HL-60/S4 (cell line): ENCODE data around the gene FAM170B.

Experiments
- in situ Hi-C: fragments of 300-500 bp; cut with MboI; formaldehyde crosslinking; loops from 2 replicates; pipeline ENCODE4 v1.14.3; 2022; ENCODE audit warnings: low sequenced_read_pairs

FAM170B gene

DNA sequence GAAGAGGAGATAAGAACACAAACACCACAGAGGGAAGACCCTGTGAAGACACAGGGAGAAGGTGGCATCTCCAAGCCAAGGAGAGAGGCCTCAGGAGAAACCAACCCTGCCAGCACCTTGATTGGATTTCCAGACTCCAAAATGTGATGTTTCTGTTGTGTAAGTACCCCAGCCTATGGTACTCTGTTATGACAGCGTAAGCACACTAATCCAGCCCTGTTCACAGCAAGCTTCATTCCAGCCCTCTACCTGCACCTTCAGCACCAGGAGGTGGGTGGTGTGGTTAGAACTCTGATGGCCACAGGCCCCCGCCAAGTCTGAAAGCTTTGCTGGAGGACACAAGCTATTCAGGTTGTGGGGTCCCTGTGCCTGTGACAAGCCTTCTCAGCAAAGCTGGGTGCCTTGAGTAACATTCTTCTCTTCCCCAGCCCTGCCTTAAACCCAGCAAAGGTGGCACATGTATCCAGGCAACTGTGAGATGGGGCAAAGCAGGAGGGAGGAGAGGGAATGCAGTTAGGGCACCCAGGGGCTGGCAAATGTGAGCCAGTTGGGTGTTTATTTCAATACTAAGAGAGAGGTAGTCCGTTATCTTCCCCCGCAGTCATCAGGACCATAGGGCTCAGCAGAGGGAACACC lies 23.0 kb downstream of the FAM170B start:
- in situ Hi-C loops = no loop called here

DNA sequence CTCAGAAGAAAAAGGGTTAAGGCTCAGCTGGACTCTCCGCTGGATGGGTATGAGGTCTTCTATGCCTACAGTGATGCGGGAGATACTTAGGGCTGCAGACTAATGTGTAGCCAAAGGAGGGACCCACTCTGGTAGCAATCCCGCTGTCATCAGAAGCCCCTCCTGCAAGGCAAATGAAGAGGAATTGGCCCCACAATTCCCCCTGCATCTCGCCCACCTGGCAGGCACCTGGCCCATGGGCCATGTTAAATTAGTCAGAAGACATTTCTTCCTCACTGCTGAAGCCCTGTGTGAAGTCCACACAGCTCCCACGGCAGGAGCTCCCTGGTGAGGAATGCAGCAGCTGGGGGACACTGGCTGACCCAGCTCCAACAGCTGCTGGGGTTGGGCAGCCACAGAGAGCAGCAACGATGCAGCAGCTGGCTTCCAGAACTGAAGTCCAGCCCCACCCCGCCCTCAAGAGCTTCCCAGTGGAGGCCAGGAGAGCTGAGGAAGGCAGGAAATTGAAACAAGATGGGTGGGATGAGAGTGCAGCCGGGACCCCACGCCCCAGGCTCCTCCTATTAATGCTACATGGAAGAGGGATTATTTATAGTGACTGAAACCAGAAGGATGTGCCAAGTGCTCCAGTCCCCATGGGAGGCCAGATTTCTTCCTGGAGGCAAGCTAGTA lies 24.0 kb downstream of the FAM170B start:
- in situ Hi-C loops = no loop called here

DNA sequence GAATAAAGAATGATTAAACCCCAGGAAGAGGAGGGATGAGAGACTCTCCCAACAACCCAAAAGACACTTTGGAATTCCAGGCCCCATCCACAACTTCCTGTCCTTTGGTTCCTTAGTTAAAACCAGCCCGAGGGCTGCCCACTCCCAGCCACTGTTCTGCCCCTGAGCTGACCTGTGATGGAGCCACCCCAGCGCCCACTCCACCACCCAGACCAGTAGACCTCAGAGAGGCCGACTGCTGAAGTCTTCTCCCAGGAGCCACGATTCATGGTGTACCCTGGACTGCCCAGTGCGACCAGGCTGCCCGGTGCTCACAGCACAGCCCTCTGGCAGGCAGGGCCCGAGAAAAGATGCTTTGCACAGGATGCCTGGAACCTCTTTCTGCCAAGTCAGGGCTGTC lies 25.2 kb downstream of the FAM170B start:
- in situ Hi-C loops = no loop called here

DNA sequence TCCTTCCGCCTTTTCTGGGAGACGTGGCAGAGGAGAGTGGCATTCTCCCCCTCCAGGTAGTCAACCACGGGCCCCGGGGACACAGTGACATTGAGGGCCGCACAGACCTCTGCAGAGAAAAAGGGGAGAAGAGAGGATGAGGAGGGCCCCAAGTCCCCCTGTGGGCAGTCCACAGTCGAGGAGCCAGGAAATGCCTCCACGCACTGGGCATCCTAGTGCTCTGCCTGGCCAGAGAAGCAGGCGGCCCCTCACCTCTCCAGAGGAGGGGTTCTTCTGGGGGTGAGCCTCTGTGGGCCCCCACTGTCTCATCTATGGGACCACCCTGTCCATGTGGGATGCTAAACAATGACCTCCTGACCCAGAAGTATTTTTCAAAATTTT lies 25.9 kb downstream of the FAM170B start:
- in situ Hi-C loops = no loop called here

DNA sequence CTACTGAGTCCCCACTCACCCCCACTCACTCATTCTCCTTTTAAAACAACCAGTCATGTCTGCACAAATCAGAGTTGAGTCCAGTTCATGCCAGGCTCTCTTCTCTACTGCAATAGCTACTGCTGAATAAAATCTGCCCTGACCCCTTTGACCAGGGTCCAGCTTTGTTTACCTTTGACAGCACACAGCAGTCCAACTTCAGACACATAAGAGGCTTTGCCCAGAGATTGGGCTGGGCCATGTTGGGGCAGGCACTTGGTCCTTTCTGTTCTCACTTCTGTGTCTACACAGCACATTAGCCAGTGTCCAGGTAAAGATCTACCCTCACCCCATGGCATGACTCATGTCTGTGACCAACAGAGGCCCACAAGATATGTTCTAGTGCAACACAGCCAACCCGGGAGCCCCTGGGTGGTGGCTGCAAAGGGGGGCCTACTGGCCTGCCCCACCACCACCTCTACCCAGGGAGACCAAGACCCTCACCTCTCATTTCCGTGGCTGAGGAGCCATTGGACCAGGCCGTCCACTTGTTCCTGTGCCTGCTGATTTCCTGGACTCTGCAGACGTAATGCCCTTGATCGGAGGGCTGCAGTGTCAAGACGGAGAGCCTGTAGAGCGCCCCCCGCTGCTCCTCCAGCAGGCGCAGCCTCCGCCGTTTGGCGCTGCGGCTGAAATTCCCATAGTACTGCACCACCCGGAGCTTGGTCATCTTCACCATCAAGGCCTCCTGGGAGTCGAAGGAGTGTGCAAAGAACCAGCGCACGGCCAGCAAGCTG lies 26.5 kb downstream of the FAM170B start:
- in situ Hi-C loops = no loop called here

DNA sequence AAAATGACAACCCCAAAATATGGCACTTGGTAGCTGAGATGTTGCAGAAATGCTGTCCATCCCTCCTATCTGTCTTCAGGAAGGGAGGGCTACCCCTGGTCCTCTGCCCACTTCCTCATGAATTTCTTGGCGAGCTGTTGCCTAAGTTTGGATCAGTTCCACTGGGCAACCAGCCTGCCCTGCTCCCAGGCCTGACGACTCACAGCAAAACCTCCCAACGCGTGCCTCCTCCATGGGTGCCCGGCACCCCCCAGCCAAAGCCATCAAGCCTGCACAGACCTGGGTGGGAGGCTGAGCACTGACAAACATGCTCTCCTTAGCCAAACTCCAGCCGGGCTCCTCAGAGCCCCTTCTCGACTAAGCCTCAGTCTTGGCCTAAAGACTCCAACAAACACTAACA lies 27.4 kb downstream of the FAM170B start:
- in situ Hi-C loops = no loop called here

DNA sequence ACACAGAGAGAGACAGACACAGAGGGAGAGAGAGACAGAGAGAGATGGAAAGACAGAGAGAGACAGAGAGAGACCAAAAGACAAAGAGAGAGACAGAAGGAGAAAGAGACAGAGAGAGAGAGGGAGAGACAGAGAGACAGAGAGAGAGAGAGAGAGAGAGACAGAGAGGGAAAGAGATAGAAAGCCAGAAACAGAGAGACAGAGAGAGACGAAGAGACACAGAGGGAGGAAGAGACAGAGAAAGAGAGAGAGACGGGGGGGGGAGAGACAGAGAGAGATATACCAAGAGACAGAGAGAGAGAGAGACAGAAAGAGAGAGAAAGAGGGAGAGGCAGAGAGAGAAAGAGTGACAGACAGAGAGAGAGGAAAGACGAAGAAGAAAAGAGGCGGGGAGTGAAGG lies 28.7 kb downstream of the FAM170B start:
- in situ Hi-C loops = no loop called here

DNA sequence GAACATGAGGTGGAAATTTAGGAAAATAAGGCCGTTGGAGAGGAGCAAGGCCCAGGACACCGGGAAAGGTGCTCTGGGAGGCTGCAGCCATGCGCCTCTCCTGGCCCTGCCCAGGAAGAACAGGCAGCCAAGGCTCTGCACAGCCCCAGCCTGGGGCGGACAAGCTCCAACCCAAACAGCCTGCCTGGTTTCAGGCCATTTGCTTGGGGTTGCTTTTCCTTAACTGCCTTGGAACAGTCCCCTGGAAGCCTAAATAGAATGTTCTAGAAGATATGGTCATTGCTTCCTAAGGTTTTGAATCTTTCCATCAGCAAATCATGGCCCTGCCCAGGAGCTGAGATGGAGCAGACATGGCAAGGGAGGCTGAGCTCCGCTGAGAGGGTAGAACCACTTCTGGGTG lies 29.5 kb downstream of the FAM170B start:
- in situ Hi-C loops = no loop called here

DNA sequence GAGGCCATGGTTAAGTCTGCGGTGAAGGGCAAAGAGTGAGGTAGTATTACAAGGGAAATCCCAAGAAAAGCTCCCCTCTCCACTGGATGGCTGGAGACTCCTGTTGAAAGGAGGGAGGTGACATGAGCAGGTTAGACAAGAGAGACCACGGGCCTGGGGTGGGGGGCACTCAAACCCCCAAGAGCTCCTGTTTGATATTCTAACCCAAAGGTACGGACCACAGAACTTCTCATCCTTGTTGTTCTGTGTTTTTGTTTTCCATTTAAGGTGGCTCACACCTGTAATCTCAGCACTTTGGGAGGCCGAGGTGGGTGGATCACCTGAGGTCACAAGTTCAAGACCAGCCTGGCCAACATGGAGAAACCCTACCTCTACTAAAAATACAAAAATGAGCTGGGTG lies 30.1 kb downstream of the FAM170B start:
- in situ Hi-C loops = no loop called here

DNA sequence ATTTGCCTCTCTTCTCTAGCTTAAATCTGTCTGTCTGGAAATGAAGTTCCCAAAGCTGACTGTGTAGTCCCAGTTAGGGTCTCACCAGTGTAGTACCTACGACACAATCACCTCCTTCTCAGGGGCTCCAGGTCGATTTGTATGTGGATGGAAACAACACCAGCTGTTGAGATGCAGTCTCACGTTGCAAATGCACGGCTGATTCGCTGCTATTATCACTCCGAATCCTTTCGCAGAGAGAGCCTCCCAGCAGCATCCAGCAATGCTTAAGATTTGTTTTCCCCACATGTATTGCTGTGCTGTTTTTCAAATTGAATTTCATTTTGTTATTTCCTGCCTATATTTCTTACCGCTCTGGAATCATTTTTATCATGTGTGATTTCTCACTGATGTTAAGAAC lies 34.8 kb downstream of the FAM170B start:
- in situ Hi-C loops = loop anchor here (25.0 kb wide), 1 partner anchor 88 kb away; the partner anchor contains the start of gene TMEM273

DNA sequence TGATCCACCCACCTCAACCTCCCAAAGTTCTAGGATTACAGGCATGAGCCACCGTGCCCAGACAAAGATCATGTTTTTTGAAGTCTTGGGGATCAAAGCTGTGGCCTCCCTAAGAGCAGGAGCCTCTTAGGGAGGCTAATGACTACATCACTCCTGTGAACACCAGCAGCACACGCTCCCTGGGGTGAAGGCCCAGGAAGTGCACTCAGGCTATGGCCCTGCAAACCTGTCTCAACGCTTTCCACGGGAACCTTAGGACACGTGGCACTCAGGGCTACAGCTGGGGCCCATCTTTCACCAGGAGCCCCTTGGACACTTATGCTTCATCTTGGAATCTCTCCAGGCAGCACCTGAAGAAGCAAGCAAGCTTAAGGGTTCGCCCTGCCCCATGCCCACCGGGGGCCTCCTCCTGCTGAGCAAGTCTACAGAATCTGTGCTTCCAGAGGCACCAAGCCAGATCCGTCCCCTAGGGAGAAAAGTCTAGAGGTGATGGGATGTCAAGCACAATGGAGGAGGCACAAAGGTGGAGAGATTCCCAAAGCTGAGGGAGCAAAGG lies 36.9 kb downstream of the FAM170B start:
- in situ Hi-C loops = loop anchor here (25.0 kb wide), 1 partner anchor 90 kb away; the partner anchor contains the start of gene TMEM273

DNA sequence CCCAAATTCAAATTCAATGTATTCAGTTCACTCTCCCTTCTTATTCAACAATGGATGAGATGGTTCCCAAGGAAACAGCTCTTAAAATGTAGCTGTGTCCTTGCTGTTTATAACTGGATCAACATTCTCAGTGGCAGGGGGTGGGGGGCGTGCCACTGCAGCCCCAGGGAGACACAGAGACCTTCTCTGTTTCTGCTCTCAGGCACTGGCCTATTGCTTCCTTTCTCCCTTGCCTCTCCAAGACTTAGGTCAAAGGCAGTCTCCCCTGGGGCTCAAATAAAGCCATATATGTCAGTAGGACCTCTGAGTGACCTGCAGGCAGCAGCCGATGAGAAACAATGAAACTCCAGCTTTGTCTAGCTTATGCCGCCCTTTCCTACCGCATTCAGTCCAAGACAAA lies 39.2 kb downstream of the FAM170B start:
- in situ Hi-C loops = loop anchor here (25.0 kb wide), 1 partner anchor 93 kb away; the partner anchor contains the start of gene TMEM273

DNA sequence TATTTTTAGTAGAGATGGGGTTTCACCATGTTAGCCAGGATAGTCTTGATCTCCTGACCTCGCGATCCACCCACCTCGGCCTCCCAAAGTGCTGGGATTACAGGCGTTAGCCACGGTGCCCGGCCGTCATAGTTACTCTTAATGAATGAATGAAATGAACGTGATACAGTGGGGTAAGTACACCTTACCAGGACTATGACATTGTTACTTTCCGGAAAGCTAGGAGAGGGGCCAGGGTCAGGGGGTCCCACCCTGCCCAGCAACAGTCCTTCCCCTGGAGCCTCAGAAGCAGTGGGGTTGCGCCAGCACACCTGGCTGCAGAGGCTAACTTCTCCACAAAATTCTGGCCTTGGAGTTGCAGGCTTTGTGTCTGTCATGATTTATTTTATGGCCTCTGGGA lies 39.9 kb downstream of the FAM170B start:
- in situ Hi-C loops = loop anchor here (25.0 kb wide), 1 partner anchor 93 kb away; the partner anchor contains the start of gene TMEM273

DNA sequence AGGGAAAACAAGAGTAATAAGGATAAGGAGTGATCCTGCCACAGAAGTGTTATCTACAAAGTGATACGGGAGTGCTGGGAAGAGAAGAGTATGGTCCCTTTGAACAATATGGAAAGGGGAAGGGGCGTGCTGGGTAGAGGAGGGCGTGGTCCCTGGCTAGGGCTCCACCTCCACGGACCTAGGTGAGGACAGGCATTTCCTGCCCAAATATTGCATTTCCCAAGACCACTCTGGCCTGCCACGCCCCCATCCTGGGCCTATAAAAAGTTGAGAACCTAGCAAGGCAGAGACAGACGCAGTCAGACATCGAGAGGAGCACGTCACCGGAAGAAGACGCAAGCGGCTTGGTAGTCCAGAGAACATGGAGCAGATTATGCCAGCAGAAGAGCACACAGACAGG lies 41.3 kb downstream of the FAM170B start:
- in situ Hi-C loops = loop anchor here (25.0 kb wide), 1 partner anchor 95 kb away; the partner anchor contains the start of gene TMEM273

DNA sequence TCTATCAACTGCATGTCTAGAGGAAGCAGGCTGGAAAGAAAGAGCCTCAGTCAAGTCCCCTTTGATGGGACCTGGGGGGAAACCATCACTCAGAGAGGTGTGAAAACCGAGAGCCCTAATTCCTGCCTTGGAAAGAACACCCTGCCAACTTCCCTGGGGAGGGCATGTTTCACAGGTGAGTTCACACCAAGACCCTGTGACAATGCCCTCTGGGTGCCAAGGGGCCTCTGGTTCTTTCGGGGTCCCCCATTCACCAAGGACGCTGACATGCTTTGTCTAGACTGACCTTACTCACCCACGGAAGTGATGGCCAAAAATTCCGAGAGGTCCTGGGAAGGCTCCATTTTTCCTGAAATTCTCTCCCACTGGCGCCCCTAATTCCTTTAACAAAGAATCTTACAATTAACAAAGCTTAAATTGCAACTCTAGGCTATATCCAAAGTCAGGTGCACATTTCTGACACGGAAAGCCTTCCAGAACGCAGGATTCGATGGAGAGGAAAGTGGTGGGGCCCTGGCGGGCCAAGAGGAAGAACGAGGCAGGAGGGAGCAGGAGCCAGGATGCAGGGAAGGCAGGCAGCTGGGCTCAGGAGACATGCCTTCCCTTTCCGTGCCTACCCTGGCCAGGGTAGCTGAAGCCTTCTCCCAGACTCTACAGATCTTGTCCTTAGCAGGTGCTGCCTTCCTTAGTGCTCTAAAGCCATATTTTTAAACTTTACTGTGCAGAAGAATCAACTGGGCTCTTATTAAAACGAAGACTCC lies 42.2 kb downstream of the FAM170B start:
- in situ Hi-C loops = loop anchor here (25.0 kb wide), 1 partner anchor 96 kb away; the partner anchor contains the start of gene TMEM273

DNA sequence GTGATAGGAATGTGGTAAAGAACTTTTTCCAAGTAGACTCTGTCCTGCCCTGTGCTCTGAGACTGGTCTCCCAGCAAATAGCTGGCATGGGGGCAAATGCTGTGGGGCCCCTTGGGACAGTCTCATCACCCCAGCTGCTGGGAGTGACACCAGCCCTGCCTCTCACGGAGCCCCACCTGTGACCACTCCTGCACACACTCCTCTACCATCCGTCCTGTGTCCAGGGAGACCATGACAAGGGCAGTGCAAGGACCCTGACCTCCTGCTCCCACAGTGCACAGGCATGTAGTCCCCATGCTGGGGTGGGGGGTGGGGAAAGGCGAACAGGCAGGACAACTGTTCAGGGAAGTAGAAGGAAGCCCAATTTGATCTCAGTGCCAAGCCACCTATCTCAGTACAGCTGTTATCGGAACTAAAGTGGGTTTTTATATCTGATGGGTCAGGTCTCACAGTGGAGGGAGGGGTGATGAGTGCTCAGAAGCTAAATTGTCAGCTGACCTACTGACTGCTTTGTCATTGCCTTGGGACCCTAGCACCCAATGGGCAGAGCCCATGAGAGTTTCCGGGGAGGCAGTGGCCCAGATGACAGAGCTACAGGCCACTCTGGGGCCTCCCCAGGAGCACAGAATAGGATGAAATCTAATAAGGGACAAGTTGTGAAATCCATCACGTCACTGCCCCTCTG lies 43.0 kb downstream of the FAM170B start:
- in situ Hi-C loops = loop anchor here (25.0 kb wide), 1 partner anchor 96 kb away; the partner anchor contains the start of gene TMEM273

DNA sequence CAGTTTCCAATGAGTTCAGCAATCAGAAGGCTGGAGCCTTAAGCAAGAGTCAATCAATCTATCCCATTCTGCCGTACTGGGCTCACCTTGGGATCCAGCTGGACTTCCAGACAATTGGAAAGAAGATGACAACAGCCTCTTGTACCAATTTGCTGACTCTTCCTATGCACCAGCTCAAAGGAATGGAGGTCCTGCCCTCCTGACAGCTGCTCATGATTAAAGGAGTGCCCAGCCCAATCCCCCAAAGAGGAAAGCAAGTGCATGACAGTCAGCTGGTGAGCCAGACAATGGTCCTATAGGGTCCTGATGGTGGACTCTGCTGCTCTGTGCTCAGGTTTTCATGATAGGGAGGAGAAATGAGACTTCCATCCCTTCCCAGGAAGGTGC lies 43.6 kb downstream of the FAM170B start:
- in situ Hi-C loops = loop anchor here (25.0 kb wide), 1 partner anchor 97 kb away; the partner anchor contains the start of gene TMEM273

DNA sequence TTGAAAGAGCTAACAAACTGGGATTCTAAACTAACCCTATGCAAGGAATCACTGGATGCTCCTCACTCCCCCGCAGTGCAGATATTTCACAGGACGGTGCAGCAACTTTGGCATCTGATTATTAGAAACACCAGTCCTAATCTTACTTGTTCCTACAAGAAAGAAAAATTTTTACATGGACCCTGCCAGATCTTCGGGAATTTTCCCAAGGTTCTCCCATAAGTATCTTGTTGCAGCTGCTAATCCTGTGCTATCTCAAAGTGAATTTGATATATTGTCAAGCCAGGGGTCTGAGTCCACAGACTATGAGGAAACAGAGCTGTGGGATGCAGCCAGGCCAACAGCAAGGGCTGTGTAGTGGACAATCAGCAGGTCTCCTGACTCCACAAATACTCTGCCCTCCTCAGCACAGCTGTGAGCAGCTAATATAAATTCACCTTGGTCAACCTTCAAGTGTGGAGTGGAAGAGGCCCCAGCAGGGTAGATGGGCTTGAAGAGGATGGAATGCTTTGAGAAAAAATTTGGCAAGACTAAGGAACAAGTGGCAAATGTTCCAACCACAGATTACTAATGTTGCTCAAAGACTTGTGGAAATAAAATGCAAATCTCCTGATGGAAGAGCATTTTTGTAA lies 44.1 kb downstream of the FAM170B start:
- in situ Hi-C loops = loop anchor here (25.0 kb wide), 1 partner anchor 98 kb away; the partner anchor contains the start of gene TMEM273

DNA sequence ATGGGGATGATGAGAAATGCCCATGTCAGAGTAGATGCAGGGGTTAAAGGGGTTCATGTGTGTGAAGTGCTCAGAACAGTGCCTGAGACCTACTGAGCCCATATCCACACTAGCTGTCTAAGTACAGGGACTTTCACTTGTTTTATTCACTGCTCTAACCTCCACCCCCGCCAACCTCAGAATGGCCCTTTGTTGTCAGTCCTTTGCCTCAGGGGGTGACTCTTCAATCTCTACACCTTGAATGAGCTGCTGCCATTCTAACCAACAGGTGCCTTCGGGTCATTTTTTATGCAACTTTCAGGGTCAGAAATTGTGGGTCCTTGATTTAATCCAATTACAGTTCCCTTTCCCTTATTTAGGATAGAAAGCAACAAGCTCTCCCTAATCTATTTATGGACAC lies 44.7 kb downstream of the FAM170B start:
- in situ Hi-C loops = loop anchor here (25.0 kb wide), 1 partner anchor 98 kb away; the partner anchor contains the start of gene TMEM273
